Activated T-cell treated with anti-CD3 and anti-CD28 coated beads for 24 hours (primary cell): ENCODE measurements around the gene NECTIN3.

Source experiments
- DNase-seq: peaks from one replicate; pipeline ENCODE4 v3.0.0-alpha.2; 2020; ENCODE audit warnings: low read depth

Gene NECTIN3, protein sequence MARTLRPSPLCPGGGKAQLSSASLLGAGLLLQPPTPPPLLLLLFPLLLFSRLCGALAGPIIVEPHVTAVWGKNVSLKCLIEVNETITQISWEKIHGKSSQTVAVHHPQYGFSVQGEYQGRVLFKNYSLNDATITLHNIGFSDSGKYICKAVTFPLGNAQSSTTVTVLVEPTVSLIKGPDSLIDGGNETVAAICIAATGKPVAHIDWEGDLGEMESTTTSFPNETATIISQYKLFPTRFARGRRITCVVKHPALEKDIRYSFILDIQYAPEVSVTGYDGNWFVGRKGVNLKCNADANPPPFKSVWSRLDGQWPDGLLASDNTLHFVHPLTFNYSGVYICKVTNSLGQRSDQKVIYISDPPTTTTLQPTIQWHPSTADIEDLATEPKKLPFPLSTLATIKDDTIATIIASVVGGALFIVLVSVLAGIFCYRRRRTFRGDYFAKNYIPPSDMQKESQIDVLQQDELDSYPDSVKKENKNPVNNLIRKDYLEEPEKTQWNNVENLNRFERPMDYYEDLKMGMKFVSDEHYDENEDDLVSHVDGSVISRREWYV

DNA sequence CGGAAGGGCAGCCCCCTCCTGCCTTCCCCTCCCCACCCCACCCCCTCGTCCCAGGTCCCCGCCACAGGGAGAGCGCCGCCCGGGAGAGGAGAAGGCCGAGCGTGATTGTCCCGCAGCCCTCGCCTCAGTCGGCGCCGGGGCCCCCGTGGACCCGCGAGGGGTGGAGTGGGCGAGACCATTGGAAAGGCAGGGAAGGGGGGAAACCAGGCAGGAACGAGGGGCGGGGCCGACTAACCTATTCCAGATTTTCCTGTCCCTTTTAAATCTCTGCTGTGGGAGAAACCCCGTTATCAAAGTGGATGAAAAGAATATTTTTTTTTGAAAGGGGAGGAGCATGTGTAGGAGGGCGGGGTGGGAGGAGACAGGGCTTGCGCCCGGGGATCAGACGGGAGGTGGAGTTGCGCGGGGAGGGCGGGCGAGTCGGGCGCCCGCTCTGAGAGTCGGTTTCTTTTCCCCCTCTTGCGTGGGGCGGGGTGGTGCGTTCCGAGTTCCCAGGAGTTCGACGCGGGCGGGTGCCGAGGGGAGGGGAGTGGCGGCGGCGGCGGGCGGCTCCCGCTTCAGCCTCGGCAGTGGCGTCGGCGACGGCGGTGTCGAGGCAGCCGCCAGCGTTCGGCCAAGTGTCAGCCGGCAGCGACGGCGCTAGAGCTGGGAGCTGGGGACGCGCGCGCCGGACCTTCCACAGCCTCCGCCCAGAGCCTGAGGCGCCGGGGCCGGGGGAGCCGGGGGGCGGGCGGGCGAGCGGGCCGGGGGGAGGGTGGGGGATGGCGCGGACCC lies at the start of gene NECTIN3:
TSS of gene NECTIN3 (plus strand) at position 560 of the 774 bp plus-strand sequence. CDS start at position 762, 202 bp downstream.
- DNase-seq, result peak; percentile 71

DNA sequence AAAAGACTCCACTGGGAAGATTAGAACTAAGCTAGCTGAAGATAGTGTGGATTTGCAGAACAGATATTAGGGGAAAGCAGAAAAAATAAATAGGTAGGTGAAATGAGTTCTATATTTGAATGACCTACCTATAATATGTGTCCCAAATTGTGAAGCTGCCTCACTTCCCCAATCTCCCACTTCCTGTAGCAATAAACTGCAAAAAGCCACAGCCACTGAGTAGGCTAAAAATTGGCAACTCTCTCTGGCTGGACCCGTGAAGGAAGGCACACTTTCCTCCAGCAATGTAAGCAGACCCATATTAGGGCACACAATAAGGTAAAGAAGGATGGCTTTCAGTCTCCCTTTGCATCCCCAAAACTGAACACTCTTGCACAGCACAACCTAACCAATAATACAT lies 43.7 kb upstream of the NECTIN3 start:
- DNase-seq, result no peak

DNA sequence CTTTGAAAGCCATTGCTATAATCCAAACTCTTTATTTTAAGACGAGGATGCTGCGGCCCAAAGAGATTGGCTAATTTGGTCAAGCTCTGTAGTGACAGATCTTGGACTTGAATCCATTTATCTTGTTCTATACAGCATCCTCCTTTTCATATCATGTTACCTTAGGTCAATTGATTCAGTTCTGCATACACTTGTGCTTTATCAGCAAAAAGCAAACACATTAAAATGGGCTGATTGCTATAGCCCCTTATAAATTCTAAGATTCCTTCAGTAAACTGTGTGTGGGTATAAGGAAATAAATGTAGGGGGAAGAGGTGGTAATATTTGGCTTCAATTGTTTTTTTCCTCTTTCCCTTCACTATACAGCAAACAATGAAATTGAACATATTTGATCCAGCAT lies 40.1 kb upstream of the NECTIN3 start:
- DNase-seq, result no peak

DNA sequence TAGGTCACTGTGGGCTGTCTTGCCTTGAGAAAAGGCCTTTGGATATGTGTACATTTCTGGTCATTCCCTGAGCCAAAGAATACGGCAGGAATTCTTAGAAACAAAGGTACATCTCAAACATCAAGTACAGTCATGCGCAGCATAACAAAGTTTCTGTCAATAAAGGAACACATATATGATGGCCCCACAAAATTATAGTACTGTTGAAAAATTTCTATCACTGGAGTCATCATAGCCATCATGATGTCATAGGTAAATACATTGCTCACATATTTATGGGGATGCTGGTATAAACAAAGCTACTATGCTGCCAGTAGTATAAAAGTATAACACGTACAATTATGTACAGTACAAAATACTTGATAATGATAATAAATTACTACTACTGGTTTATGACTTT lies 38.9 kb upstream of the NECTIN3 start:
- DNase-seq, result no peak

DNA sequence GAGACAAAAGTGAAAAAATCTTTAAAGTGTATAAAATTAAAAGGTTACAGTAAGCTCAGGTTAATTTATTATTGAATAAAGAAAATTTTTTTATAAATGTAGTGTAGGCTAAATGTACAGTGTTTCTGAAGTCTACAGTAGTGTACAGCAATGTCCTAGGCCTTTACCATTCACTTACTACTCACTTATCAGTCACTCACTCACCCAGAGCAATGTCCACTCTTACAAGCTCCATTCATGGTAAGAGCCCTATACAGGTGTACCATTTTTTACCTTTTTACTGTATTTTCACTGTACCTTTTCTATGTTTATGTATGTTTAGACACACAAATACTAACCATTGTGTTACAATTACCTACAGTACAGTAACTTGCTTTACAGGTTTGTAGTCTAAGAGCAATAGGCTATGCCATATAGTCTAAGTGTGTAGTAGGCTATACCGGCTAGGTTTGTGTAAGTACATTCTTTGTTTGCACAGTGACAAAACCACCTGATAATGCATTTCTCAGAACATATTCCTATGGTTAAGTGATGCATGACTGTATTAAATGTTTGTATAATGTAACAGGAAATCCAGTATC lies 38.1 kb upstream of the NECTIN3 start:
- no peak for DNase-seq

DNA sequence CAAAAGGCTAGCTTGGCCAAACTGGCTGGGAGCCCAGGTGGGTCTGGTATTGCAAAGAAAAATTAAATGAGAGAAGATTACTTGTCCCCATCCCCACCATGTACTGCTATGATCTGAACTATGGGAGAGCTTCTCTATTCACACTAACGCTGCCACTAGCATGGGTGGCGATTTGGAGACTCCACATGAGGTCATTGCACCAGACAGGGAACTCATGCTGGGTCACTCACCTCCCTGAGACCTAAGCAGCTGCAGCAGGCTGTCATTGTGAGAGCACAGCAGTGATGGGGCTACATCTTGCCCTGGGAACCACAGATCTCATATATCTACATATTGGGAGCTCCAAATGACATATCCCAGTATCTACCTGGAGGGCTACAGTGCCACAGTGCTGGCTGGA lies 36.3 kb upstream of the NECTIN3 start:
- no peak for DNase-seq

DNA sequence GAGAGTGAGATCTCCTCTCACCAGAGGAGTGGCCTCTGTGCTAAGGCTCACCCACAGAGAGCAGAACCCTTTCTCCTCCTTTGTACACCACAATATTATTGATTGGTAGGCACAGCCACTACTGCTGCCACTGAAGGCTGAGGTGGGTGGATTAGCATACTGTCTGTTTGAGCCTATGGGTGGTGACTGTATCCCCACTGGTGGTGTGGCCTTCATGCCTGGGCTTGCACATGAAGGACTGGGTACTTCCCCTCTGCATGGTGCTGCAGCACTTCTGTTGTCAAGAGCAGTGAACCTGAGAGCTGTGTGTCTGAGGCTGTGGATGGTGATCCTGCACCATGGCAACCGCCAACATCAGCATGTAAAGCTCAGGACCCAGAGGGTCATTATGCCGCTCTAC lies 35.7 kb upstream of the NECTIN3 start:
- no peak for DNase-seq

DNA sequence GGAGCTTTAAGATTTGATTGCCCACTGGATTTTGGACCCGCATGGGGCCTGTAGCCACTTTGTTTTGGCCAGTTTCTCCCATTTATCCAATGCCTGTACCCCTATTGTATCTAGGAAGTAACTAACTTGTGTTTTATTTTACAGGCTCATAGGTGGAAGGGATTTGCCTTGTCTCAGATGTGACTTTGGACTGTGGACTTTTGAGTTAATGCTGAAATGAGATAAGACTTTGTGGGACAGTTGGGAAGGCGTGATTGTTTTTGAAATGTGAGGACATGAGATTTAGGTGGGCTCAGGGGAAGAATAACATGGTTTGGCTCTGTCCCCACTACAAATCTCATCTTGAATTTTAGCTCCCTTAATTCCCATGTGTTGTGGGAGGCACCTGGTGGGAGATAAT lies 30.7 kb upstream of the NECTIN3 start:
- no peak for DNase-seq

DNA sequence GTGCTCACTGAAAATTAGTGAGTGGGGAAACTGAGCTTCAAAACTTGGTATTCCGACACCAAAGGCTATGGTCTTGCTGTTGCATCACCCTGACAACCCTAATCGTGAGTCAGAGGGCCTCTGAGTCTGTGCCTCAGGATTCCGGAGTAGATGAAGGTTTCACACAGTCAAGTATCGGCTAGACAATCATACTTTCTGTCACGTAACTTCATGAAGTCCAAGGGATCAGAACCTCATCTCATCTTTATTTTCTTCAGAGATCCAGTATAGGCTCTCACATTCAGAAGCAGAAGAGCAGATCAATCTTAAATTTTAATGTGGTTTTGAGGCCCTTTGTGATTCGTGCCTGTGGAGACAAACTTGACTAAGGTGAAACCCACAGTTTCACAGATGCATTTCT lies 26.1 kb upstream of the NECTIN3 start:
- DNase-seq, result no peak

DNA sequence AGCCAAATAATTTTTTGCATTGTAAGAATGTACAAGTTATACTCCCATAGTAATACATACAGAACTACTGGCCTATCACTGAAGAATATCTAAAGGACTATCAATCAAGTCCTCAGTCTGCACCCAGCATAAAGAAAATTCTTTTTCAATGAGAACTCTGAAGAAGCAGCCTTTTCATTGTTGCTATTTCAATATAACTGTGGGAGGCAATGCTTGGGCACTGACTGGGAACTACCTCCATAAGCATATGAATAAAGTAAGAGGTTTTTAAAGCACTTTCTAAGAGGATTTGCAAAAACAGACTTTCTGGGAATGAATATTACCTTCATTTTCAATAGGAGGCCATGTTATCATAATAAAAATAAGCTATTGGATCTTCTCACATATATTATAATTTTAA lies 24.6 kb upstream of the NECTIN3 start:
- DNase-seq, result no peak

DNA sequence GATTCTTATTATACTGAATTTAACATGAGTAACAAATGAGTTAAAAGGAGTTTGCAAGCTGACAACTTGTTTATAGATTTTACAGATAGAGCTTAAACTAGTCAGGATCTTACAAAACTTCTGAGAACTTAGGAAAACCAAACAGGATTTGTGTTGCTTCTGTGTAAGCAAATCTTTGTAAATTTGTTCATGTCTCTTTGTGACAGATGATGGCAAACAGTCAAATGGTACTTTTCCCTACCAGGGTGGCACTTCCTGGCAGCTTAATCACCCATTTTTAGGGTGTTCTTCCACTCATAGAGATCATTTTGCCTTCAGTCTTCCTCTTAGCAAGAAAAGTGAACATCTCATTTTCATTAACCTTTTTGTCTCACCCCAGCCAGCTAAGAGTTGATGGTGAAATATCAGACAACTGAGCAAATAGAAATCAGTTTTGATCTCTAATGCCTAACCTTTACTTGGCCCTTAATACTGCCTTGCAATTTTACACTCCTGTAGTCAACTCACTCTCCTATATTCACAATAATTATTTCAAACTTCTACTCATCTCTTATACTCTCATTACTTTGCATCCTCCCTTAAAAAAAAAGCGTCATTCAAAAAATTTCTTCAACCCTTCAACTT lies 23.7 kb upstream of the NECTIN3 start:
- DNase-seq, result no peak

DNA sequence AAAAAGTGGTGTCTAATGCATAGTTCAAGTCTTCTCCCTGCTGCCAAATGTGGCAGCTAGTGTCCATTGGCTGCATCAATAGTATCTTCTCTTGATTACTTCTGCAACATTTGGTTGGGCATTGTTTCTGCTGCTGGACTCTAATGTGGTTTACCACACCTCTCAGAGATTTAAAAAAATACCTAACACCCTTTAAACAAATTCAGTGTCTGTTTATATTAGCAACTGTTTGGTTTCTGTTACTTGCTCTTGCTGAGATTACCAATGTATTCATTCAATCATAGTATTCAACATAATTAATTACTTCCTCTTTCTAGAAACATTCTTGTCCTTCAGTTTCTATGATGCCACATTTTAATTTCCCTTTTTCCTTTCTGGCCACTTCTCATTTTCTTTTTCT lies 20.3 kb upstream of the NECTIN3 start:
- no peak for DNase-seq

DNA sequence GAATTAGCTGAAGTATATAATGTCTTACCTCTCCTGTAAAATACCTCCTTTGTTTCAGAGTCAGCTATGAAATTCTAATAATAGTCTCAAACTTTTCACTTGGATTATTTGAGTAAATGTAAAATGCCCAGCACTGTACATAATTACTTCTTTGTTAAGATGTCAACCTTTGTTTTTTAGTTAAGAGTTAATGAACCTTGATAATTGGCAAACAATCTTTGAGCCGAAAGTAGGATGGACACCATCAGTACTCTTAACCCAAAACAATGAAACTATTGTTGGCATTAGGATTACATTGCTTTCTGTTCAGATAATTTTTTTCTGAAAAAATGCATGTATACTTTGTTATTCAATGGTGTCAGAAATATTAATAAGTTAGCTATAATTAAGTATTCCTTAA lies 3.0 kb upstream of the NECTIN3 start:
- DNase-seq, result no peak

DNA sequence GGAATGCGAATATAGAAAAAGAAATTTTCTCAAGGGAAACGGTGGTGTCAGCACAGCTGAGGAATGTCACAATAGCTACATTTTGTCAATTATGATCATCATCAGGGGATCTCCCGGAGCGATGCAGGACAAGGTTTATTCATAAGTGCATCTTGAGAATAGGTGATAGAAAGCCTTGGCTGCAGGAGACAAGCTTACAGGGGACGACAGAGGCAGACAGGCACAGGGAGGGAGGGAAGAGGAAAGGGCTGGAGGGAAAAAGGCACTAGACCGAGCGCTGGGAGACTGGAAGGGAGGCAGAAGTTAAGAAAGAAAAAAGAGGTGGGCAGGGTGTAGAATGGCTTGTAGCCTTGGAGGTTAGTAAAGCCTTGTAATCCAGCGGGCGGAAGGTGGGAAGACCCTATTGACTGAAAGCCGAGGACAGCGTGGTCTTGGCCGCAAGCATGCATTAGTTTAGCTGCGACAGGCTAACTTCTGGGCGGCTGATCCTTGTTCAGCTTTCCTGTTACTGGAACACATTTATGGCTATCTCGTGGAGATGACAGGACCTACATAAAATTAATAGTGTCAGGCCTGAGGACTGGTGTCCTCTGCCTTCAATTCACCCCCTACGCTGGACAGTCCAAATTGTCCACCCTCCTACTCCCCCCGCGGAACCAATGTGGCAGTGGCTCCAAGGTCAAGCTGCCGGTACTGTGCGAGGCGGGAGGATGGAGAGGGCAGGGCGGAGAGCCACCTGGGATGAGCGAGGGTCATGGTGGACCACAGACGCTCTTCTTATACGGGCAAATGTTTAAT lies 1.4 kb upstream of the NECTIN3 start:
- DNase-seq, result no peak

DNA sequence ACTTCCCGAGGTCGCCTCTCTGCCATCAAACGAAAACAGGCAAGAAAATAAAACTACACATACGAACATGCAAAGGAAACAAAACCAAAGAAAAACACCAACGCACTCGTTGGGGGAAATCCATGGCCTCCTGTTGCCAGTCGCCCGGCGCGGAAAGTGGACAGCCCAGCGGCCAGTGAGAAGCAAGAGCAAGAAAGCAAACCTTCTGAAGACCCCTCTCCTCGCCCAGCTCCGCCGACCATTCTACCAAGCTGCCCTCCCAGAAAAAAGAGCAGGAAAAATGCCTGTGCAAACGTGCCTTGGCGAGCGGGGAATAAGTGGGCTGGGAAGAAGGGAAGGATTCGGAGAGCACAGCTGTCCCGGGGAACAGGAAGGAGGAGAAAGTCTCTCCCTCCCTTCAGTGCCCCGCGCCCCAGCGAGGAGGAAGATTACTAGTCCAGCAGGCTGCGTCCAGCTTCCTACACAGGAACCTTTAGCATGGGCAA lies 802 bp upstream of the NECTIN3 start:
- DNase-seq, result no peak

DNA sequence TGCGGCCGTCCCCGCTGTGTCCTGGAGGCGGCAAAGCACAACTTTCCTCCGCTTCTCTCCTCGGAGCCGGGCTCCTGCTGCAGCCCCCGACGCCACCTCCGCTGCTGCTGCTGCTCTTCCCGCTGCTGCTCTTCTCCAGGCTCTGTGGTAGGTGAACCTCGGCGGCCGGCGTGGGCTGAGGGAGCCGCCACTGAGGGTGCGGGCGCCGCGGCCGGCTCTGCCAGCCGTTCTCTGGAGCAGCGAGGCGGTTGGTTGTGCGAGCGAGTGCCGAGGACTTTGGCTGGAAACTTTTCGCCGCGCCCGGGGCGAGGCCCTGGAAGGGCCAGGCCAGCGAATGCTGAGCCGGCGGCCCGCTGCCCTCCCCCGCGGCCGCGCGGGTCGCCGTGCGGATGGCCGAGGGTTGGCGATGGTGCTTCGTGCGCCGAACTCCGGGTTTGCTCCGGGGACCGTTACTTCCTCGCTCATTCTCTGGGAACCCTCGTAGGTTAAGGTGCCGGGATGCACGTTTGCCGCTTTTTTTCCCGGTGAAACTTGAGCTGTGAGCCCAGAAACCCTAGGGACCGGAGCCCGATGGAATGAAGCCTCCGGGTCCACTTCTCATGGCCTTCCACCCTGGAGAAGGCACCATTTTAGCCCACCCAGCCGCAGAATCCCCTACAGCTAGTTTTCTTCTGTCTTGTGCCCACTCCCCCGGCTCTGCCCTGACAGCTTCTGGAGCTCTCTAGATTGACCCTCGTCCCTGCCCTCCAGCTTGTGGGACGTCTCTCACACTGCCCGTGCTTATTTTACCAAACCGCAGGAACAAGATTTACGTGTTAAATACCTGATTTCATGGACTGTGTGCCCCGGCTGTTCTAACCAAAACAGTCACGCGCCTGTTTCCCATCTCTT lies 660 bp downstream of the NECTIN3 start:
- DNase-seq, result no peak

DNA sequence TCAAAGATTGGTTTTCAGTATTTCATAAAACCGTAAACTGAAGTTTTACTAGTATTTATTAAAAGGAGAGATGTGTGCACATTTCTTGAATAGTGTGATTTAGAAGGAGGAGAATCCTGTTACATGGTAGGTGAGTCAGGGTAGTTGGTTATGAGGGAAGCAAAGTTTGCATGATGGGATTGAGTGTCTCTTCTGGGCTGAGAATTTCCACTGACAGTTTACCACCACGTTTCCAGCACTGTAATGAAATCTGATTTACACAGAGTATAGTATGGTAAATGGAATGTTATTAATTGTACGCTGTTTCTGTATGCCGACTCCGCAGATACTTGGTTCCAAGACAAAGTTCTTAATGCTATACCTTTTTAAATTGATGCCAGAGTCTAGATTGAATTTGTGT lies 1.6 kb downstream of the NECTIN3 start:
- no peak for DNase-seq

DNA sequence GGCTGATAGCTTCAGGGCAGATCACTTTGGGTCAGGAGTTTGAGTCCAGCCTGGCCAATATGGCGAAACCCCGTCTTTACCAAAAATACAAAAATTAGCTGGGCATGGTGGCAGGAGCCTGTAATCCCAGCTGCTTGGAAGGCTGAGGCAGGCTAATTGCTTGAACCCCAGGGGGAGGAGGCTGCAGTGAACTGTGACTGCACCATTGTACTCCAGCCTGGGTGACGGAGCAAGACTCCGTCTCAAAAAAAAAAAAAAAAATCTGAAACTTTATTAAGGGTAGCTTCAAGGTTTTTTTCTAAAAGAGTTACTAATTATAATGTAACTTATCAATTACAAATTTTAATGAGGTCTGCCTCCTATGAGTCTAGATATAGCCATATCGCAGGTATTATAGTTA lies 5.1 kb downstream of the NECTIN3 start:
- no peak for DNase-seq

DNA sequence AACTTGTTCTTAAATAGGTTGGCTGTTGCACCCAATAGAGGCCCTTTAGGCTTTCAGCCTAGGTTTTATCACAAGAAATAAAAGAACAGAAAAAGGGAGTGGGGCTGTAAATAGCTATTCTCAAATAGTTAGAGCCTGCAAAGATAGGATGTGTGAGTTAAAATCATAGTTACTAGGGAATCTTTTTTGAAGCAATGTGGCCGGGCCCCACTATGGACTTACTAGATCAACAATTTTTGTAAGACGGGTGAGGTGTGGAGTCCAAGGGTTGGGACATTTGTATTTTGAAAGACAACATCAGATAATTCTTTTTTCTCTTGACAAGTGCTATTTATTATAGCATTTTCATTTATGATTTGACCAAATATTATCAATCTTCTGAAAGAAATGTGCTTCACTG lies 5.8 kb downstream of the NECTIN3 start:
- no peak for DNase-seq

DNA sequence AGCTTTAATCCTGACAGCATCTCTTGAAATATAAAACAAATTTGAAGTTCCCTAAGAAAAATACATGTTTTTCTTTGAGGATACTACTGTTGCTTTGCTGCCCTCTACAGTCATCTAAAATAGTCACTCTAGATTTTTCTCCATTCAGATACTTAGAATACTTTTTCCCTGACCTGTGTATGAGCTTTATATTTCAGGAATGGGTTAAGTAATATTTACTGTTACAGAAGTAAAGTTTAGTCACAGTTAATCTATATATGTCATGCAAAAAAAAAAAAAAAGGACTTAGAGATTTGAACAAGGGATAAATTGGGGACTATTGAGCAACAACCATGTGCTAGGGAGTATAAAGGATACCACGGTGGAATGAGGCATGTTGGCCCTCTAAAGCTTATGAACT lies 8.8 kb downstream of the NECTIN3 start:
- DNase-seq, result no peak
